Erythroblast (primary cell): ENCODE data around the gene OAS2.
"Not testable (repeated sequence)": the region's sequence is repeated elsewhere in the genome, so short reads cannot be mapped to it uniquely, and the experiment has no call there.

ENCODE experiments used
- DNase-seq, 2 experiments: peaks; one replicate each; lab custom pipeline; 2025; lab: John Stamatoyannopoulos, UW
- GATA1 ChIP-seq: IDR thresholded peaks from 2 replicates; pipeline ENCODE4 v1.6.1; 2011; ENCODE audit warnings: low read depth, mild to moderate bottlenecking, control low read depth, low read length, moderate library complexity
- POLR2A ChIP-seq: IDR thresholded peaks from 2 replicates; pipeline ENCODE4 v1.6.1; 2011; ENCODE audit warnings: mild to moderate bottlenecking, low read length

OAS2 gene

GRCh38 chr12:112942572-112942971, 35.7 kb upstream of the OAS2 start:
- no peak for TF ChIP-seq POLR2A
- no peak for TF ChIP-seq GATA1

GRCh38 chr12:112944024-112944690, 34.2 kb upstream of the OAS2 start:
- DNase-seq = no peak

More at GRCh38 chr12:112942572-112942971, 35.7 kb upstream of the OAS2 start:
- DNase-seq = no peak

GRCh38 chr12:112945515-112945914, 32.8 kb upstream of the OAS2 start:
- DNase-seq = no peak
- no peak for TF ChIP-seq GATA1
- TF ChIP-seq POLR2A = no peak

More at GRCh38 chr12:112944024-112944690, 34.2 kb upstream of the OAS2 start:
- TF ChIP-seq POLR2A (no peak), GATA1 (no peak)

GRCh38 chr12:112946236-112947000, 31.9 kb upstream of the OAS2 start:
- no peak for DNase-seq
- TF ChIP-seq POLR2A (no peak), GATA1 (no peak)

GRCh38 chr12:112947314-112947713, 31.0 kb upstream of the OAS2 start:
- no peak for DNase-seq
- no peak for TF ChIP-seq GATA1
- no peak for TF ChIP-seq POLR2A

- TF ChIP-seq POLR2A (no peak), GATA1 (no peak)
- DNase-seq = no peak
These were observed 30.6 kb upstream of the OAS2 start for GRCh38 chr12:112947761-112948160.

- TF ChIP-seq POLR2A = no peak
- TF ChIP-seq GATA1 = no peak
- DNase-seq = no peak
These were observed 29.5 kb upstream of the OAS2 start for GRCh38 chr12:112948806-112949205.

GRCh38 chr12:112950701-112951100, 27.6 kb upstream of the OAS2 start:
- TF ChIP-seq POLR2A = no peak
- TF ChIP-seq GATA1 = no peak
- DNase-seq = no peak

- not testable (repeated sequence) for DNase-seq
These were observed 21.2 kb upstream of the OAS2 start for GRCh38 chr12:112957125-112957524.

GRCh38 chr12:112961074-112961473, 17.2 kb upstream of the OAS2 start:
- DNase-seq = no peak
- TF ChIP-seq GATA1 (no peak), POLR2A (no peak)

- no peak for DNase-seq
- no peak for TF ChIP-seq GATA1
- TF ChIP-seq POLR2A = no peak
These were observed 16.8 kb upstream of the OAS2 start for GRCh38 chr12:112961536-112961935.

GRCh38 chr12:112962561-112962960, 15.8 kb upstream of the OAS2 start:
- DNase-seq = no peak
- no peak for TF ChIP-seq POLR2A
- no peak for TF ChIP-seq GATA1

- DNase-seq = no peak
- TF ChIP-seq POLR2A (no peak), GATA1 (no peak)
These were observed 15.0 kb upstream of the OAS2 start for GRCh38 chr12:112963227-112963861.

GRCh38 chr12:112964067-112964670, 14.2 kb upstream of the OAS2 start:
- TF ChIP-seq GATA1 (no peak), POLR2A (no peak)
- DNase-seq = no peak
